Measurements from ENCODE around the gene EPS15. TPM values are rescaled to one million over a fixed set of nuclear protein-coding genes. Genes with fewer than 3 reads are reported as not detected.

EPS15 gene
- total and polyA plus RNA-seq, 2 of the 8 experiments (the other 6 are each of a cell fraction or from before 2014, with no cell fraction given): 15.9 to 57.2 TPM

DNA sequence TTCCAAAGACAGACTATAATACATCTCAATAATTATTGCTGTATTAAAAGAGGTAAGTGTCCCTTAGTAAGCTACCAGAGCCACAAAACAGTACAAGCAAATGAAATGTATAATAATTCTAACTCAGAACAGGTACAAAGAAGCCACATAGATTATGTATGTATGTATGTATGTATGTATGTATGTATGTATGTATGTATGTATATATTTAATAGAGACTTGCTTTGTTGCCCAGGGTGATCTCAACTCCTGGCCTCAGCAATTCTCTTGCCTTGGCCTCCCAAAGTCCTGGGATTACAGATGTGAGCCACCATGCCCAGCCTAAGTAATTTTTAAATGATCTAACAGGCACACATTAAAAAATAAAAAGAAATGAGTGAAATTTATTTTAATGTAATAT is 86.9 kb downstream of the EPS15 start (continued):
- TF ChIP-seq SP4 (IDR thresholded peaks at IDR 0.05; ENCODE audit: low read length) (no peak), JUN (IDR thresholded peaks at IDR 0.05; ENCODE audit: low read depth, low read length) (no peak), HDAC2 (IDR thresholded peaks at IDR 0.05; ENCODE audit: borderline replicate concordance in 1 of 2, low read depth in 2 of 2, low read length in 2 of 2) (no peak), RXRA (IDR thresholded peaks at IDR 0.05; ENCODE audit: insufficient read depth, low read depth, low read length) (no peak)

All from H1 (cell line).